Measurements from ENCODE around the gene FOXRED2.

DNA sequence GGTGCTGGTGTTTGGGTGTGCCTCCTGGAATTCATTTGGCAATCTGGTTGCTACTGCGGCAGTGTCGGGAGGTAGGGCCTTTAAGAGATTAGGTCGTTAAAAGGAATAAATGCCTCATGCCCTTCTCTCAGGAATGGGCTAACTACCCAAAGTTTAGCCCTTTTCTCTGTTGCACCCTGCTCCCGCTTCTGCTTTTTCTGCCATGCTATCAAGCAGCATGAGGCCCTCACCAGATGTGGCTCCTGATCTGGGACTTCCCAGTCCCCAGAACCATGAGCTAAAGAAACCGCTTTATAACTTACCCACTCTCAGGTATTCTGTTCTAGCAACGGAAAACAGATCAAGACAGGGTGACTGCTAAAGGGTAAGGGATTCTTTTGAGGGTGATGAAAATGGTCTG lies 15.8 kb upstream of the FOXRED2 start:
- TF ChIP-seq GATA2 (IDR thresholded peaks at IDR 0.05; ENCODE audit: low read depth, low read length) = no peak
- no peak for TF ChIP-seq GATA3 (IDR thresholded peaks at IDR 0.05; ENCODE audit: low read depth, low read length)
